HG03521 (cell line): ENCODE measurements around the gene INCENP.
"Not testable (repeated sequence)": the region's sequence is repeated elsewhere in the genome, so short reads cannot be mapped to it uniquely, and the experiment has no call there.

Experiments
- ATAC-seq: cut with Tn5 transposase; IDR thresholded peaks from one replicate; pipeline ENCODE4 v1.9.1; 2021; ENCODE audit warnings: mild to moderate bottlenecking, moderate library complexity; ENCODE audit not compliant: unreplicated experiment

Gene INCENP

DNA sequence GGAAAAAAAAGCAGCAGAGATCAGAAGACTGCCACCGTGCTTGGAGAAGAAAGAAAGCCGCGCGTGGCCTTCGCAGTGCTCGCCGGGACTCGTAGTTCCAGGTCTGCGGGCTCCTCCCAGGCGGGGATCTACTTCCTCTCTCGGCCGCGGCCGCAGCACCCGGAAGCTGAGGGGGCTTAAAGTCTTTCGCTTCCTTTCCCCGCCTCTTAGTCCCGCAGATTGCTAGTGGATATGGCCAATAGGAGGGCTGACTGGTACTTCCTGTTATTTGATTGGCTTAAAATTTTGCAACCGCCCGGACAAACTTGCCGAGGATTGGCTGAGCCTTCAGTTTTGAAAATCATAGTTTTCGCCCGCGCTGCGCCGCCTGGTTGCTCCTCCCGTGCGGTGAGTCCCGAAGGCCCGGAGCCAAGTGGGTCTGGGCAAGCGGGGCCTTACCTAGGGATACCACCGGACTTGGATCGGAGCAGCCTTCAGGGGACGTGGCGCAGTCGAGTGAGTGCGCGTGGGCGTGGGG is at the start of gene INCENP:
TSS of gene INCENP (plus strand) at position 343 of the 517 bp plus-strand sequence. CDS start 4,151 bp downstream, outside the sequence.
- peak; percentile 93 for ATAC-seq

- ATAC-seq: no peak
Observed at GRCh38 chr11:62075438-62075837, 48.4 kb upstream of the INCENP start.

DNA sequence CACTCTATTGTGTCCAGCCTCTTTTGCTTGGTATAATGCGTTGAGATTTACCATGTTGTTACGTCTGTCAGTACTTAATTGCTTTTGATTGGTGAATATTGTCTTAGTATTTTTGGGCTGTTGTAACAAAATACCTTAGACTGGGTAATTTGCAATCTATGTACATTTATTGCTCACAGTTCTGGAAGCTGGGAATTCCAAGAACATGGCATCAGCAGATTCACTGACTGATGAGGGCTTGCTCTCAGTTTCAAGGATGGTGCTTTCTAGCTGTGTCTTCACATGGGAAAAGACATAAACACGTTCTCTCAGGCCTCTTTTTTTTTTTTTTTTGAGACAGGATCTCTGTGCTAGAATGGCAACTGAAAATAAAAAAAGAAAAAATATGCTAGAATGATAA is 46.7 kb upstream of the INCENP start:
- ATAC-seq: no peak

GRCh38 chr11:62081378-62082291 is 42.2 kb upstream of the INCENP start:
- ATAC-seq: no peak

GRCh38 chr11:62082292-62082657 is 41.5 kb upstream of the INCENP start:
- no peak for ATAC-seq

DNA sequence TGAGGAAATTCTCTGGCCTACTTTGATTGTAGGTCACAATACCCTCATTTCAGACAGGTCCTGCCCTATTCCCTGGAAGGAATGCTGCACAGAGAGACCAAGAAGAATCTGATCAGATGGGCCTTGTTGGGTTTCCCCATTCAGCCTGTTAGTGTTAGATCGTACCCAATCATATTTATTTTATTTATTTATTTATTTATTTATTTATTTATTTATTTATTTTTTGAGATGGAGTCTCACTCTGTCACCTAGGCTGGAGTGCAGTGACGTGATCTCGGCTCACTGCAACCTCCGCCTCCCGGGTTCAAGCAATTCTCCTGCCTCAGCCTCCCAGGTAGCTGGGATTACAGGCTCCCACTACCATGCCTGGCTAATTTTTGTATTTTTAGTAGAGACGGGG is 39.0 kb upstream of the INCENP start:
- ATAC-seq: not testable (repeated sequence)

GRCh38 chr11:62087694-62088093 is 36.1 kb upstream of the INCENP start:
- ATAC-seq: no peak

DNA sequence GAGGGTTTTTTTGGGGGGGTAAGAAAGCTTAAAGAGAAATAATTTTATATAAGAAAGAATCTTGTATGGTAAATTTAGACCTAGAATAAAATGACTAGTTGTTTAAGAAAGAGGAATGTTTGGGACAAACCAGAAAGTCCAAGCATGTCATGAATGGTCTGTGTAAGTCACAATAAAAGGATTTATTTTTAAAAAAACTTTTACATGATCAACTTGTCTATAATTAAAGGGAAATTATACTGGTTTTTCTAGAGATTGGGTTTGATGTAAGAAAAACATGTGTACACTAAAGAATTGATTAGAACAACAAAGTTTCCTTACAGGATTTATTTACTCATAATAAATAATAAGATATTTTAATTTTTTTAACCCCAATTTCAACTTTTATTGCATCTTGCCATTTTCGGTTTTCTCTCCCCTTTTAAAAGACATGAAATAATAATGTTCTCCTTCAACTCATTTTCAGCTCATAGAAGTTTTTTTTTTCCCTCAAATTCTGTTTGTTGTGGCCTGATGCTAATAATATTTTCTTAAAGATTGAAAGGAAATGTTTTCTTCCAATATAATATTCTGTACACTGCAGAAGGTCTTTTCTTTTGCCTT is 35.4 kb upstream of the INCENP start:
- ATAC-seq: no peak

DNA sequence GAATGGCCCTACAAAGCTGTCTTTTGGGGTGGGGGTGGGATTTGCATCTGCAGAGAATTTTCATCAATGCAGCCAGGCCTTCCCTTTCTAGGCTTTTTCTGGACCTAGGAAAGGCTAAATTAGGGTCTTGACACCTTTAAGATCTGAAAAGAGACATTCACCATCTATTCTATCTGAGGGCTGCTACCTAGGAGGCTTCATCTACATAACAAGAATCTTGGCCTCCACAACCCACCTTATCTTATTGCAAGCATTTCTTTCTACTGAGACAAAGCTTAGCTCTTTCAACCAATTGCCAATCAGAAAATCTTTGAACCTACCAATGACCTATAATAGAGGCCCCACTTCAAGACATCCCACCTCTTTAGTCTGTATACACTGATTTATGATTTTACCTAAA is 20.7 kb upstream of the INCENP start:
- ATAC-seq: no peak

DNA sequence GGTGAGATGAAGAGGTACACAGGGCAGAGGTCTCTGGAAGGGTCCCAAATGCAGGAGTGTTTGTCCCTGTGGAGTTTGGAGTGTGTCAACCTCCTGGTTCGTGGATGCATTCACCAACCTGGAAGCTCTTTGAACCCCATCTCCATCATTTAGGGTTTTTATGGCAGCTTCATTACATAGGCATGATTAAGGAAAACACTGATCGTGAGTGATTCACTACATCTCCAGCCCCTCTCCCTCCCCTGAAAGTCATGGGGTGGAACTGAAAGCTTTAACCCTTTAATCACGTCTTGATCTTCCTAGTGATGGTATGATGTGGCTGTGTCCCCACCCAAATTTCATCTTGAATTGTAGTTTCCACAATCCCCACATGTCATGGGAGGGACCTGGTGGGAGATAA is 19.8 kb upstream of the INCENP start:
- ATAC-seq: no peak

GRCh38 chr11:62104816-62105653 is 18.8 kb upstream of the INCENP start:
- no peak for ATAC-seq

DNA sequence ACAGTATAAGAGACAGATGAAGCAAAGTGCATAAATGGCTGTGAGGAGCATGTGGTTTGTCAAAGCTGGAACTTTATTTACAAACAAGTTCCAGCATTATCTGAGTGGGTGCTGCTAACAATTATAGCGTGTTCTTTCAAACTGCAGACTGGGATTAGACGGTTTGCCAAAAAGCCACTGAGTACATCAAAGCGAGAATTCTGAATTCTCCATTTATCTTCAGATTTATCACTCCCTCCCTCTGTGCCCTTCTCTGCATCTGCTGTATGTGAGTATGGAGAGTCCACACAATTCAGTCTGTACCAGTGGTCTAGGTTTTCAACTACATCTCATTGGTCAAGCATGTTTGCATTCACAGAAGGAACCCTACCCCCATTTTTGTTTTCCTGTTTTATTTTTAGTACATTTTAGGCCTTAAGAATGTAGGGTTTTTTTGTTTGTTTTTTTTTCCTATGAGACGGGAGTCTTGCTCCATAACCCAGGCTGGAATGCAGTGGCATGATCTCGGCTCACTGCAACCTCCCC is 18.1 kb upstream of the INCENP start:
- no peak for ATAC-seq

GRCh38 chr11:62108017-62108750 is 15.6 kb upstream of the INCENP start:
- ATAC-seq: no peak

- ATAC-seq: no peak
Observed at GRCh38 chr11:62108971-62109404, 14.8 kb upstream of the INCENP start.

DNA sequence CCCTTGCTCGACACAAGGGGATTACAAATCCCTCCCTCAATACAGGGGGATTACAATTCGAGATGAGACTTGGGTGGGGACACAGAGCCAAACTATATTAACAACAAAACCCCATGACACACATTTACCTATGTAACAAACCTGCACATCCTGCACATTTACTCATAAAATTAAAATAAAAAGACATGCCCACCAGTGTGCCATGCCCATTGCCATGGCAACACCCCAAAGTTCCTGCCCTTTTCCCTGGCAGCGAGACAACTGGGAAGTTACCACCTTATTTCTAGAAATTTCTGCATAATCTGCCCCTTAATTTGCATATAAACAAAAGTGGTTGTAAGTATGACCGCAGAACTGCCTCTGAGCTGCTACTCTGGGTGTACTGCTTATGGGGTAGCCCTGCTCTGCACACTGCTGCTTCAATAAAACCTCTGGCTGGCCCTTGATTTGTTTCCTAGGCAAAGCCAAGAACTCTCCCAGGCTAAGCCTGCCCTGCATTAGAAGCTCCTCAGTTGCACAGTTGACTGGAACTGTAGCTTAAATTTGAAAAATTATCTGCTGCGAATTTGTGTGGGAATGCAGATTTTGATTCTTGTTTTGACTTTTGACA is 8.6 kb upstream of the INCENP start:
- no peak for ATAC-seq

- ATAC-seq: no peak
Observed at GRCh38 chr11:62116451-62116850, 7.4 kb upstream of the INCENP start.

DNA sequence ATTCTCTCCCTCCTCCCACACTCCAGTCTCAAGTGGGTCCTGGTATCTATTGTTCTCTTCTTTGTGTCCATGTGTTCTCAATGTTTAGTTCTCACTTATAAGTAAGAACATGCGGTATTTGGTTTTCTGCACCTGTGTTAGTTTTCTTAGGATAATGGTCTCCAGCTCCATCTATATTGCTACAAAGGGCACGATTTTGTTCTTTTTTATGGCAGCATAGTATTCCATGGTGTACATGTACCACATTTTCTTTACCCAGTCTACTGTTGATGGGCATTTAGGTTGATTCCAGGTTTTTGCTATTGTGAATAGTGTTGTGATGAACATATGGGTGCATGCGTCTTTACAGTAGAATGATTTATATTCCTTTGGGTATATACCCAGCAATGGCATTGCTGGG is 4.2 kb upstream of the INCENP start:
- no peak for ATAC-seq

DNA sequence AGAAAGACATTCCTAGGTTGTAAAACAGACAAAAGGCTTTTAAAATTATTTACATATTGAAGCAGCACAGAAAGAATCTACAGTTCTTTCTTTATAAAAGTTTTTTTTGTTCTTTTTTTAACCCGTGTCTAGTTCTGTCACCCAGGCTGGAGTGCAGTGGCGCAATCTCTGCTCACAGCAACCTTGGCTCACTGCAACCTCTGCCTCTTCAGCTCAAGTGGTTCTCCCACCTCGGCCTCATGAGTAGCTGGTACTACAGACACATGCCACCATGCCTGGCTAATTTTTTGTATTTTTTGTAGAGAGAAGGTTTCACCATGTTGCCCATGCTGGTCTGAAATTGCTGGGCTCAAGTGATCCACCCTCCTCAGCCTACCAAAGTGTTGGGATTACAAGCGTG is 3.8 kb upstream of the INCENP start:
- ATAC-seq: no peak

DNA sequence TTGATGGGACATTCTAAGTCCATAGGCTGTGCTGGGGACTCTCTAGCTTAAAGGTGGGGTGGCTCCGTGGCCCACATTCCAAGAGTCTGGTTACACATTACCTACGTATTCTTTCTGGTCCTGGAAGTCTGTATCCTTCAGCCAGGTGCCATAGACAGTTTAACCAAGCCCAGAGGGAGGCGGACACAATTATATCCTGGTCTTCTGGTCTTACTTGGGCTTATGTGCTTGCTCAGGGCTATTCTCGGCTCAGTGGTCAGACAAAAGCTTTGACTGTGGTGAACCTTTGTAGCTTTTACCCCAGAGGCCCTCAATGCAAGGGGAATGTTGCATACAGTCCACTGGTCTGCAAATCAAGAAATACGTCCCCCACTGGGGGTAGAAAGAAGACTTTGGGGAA is 3.4 kb upstream of the INCENP start:
- no peak for ATAC-seq

DNA sequence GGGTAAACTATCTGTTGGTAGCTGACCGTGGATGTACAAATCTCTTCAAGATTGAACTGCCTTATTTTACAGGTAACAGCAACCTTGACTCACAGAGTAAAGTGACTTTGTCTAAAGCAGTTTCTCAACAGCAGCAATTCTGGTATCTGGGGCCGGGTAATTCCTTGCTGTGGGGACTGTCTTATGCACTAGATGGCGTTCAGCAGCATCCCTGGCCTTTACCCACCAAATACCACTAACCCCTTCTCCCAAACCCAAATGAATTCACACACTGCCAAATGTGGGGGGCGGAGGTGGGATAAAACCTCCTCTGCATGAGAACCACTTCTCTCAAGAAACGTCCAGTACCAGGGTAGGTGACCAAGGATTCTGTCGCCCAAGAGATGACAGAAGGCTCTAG is 1.7 kb upstream of the INCENP start:
- no peak for ATAC-seq
